OCI-LY1 (cell line): ENCODE results near the gene FLNC.
A peak's percentile ranks its signal among the peaks of the same experiment; 100 is the strongest.

Source experiments
- H2AFZ ChIP-seq: fragments of 200-600 bp; sonication (generic), shearing (Covaris generic); 2 replicates; pipeline ENCODE4 v1.6.0; 2014; ENCODE audit warnings: antibody characterized with exemption, mild to moderate bottlenecking, low read length
- H3F3A ChIP-seq: fragments of 200-600 bp; sonication (generic), shearing (Covaris generic); 2 replicates; pipeline ENCODE4 v1.6.0; 2014; ENCODE audit warnings: mild to moderate bottlenecking, antibody characterized with exemption, low read length, moderate library complexity; ENCODE audit not compliant: insufficient read depth
- H3K27ac ChIP-seq: fragments of 200-600 bp; sonication (generic); 2 replicates; pipeline ENCODE4 v1.5.1; 2014; ENCODE audit warnings: low read length, mixed run types, mild to moderate bottlenecking, low read depth; ENCODE audit not compliant: poor library complexity, severe bottlenecking
- H3K27me3 ChIP-seq: fragments of 200-600 bp; sonication (generic); 2 replicates; pipeline ENCODE4 v1.6.0; 2014; ENCODE audit warnings: antibody characterized with exemption, mild to moderate bottlenecking, low read length, moderate library complexity; ENCODE audit not compliant: insufficient read depth
- H3K36me3 ChIP-seq: fragments of 200-600 bp; sonication (generic); 2 replicates; pipeline ENCODE4 v1.6.1; 2014; ENCODE audit warnings: mild to moderate bottlenecking, antibody characterized with exemption, low read length, moderate library complexity, mixed read lengths; ENCODE audit not compliant: insufficient read depth
- H3K4me1 ChIP-seq: fragments of 200-600 bp; sonication (generic); 2 replicates; pipeline ENCODE4 v1.5.1; 2014; ENCODE audit warnings: mild to moderate bottlenecking, low read length, moderate library complexity; ENCODE audit not compliant: insufficient read depth, severe bottlenecking
- H3K4me2 ChIP-seq: fragments of 200-600 bp; sonication (generic), shearing (Covaris generic); 2 replicates; pipeline ENCODE4 v1.6.1; 2014; ENCODE audit warnings: low read length
- H3K4me3 ChIP-seq: fragments of 200-600 bp; sonication (generic); 2 replicates; pipeline ENCODE4 v1.5.1; 2014; ENCODE audit warnings: low read length, low read depth, mild to moderate bottlenecking, mixed read lengths; ENCODE audit not compliant: poor library complexity, severe bottlenecking
- H3K79me2 ChIP-seq: fragments of 200-600 bp; shearing (Covaris generic); 2 replicates; pipeline ENCODE4 v1.6.1; 2016; ENCODE audit warnings: mixed run types, low read length, mixed read lengths; ENCODE audit not compliant: insufficient read depth
- H3K9ac ChIP-seq: fragments of 200-600 bp; sonication (generic), shearing (Covaris generic); 2 replicates; pipeline ENCODE4 v1.6.1; 2014; ENCODE audit warnings: mild to moderate bottlenecking, low read length, mixed read lengths
- H3K9me2 ChIP-seq: fragments of 200-600 bp; sonication (generic), shearing (Covaris generic); 2 replicates; pipeline ENCODE4 v1.6.1; 2014; ENCODE audit warnings: low read depth, mild to moderate bottlenecking, low read length, mixed read lengths
- H3K9me3 ChIP-seq: fragments of 200-600 bp; shearing (Covaris generic); 2 replicates; pipeline ENCODE4 v1.6.1; 2014; ENCODE audit warnings: low read length, mixed read lengths
- H4K20me1 ChIP-seq: fragments of 200-600 bp; sonication (generic), shearing (Covaris generic); 2 replicates; pipeline ENCODE4 v1.6.0; 2016; ENCODE audit warnings: mild to moderate bottlenecking, low read length; ENCODE audit not compliant: insufficient read depth
- CTCF ChIP-seq: fragments of 200-600 bp; sonication (generic), shearing (Covaris generic); IDR thresholded peaks from 2 replicates; pipeline ENCODE4 v1.5.1; 2017; ENCODE audit warnings: mild to moderate bottlenecking, antibody characterized with exemption, low read length, moderate library complexity, mixed read lengths
- EZH2 ChIP-seq: fragments of 200-600 bp; sonication (generic), shearing (Covaris generic); IDR thresholded peaks from 2 replicates; pipeline ENCODE4 v1.8.0; 2017; ENCODE audit warnings: borderline replicate concordance, mixed run types, mild to moderate bottlenecking, antibody characterized with exemption, low read length, moderate library complexity, mixed read lengths

The FLNC gene

GRCh38 chr7:128871050-128871449, 40.8 kb downstream of the FLNC start:
- peaks cover 10% of the 10 kb centered on the region for H3K36me3 ChIP-seq
- H3K9ac ChIP-seq: no peak overlapping the region
- no peaks in the 10 kb centered on the region for H3K9me2 ChIP-seq
- no peaks in the 10 kb centered on the region for H3K79me2 ChIP-seq
- TF ChIP-seq CTCF (no peak), EZH2 (no peak)
- no peak overlapping the region for H3K27ac ChIP-seq
- peaks cover 9% of the 10 kb centered on the region; the same call in 1 of the 2 replicates for H3K27me3 ChIP-seq
- peaks cover 14% of the 10 kb centered on the region for H3K4me1 ChIP-seq
- no peak overlapping the region for H3K4me3 ChIP-seq
- H3K9me3 ChIP-seq: no peaks in the 10 kb centered on the region
- no peak overlapping the region for H3K4me2 ChIP-seq
- no peaks in the 10 kb centered on the region for H3F3A ChIP-seq
- no peak overlapping the region for H2AFZ ChIP-seq
- H4K20me1 ChIP-seq: no peaks in the 10 kb centered on the region

GRCh38 chr7:128872394-128872824, 42.2 kb downstream of the FLNC start:
- Histone ChIP-seq H3K9me2 (no peaks in the 10 kb centered on the region), H3K4me3 (no peak overlapping the region), H3K4me2 (no peak overlapping the region), H3K27ac (no peak overlapping the region), H3K27me3 (peaks cover 9% of the 10 kb centered on the region; the same call in 1 of the 2 replicates), H3K9ac (no peak overlapping the region), H3F3A (no peaks in the 10 kb centered on the region), H3K79me2 (no peaks in the 10 kb centered on the region), H2AFZ (no peak overlapping the region), H3K36me3 (no peaks in the 10 kb centered on the region; the same call in 1 of the 2 replicates), H3K9me3 (no peaks in the 10 kb centered on the region), H4K20me1 (no peaks in the 10 kb centered on the region), H3K4me1 (peaks cover 14% of the 10 kb centered on the region)
- TF ChIP-seq CTCF (peak; percentile 49; the same call in 1 of the 2 replicates), EZH2 (no peak)

GRCh38 chr7:128873234-128873633, 43.0 kb downstream of the FLNC start:
- H3K79me2 ChIP-seq: no peaks in the 10 kb centered on the region
- no peaks in the 10 kb centered on the region for H3K9me2 ChIP-seq
- H3K9me3 ChIP-seq: no peaks in the 10 kb centered on the region
- no peaks in the 10 kb centered on the region for H3F3A ChIP-seq
- no peak overlapping the region for H2AFZ ChIP-seq
- H3K27me3 ChIP-seq: peaks cover 9% of the 10 kb centered on the region; the same call in 1 of the 2 replicates
- no peaks in the 10 kb centered on the region; the same call in 1 of the 2 replicates for H3K36me3 ChIP-seq
- H3K27ac ChIP-seq: no peak overlapping the region
- no peak overlapping the region for H3K4me2 ChIP-seq
- no peak overlapping the region for H3K9ac ChIP-seq
- no peak overlapping the region for H3K4me3 ChIP-seq
- H4K20me1 ChIP-seq: no peaks in the 10 kb centered on the region
- TF ChIP-seq CTCF: no peak
- no peak for TF ChIP-seq EZH2
- peaks cover 14% of the 10 kb centered on the region for H3K4me1 ChIP-seq
